Measurements from ENCODE around the gene PIGB.
"Not testable (repeated sequence)": the region's sequence is repeated elsewhere in the genome, so short reads cannot be mapped to it uniquely, and the experiment has no call there.

PIGB gene

DNA sequence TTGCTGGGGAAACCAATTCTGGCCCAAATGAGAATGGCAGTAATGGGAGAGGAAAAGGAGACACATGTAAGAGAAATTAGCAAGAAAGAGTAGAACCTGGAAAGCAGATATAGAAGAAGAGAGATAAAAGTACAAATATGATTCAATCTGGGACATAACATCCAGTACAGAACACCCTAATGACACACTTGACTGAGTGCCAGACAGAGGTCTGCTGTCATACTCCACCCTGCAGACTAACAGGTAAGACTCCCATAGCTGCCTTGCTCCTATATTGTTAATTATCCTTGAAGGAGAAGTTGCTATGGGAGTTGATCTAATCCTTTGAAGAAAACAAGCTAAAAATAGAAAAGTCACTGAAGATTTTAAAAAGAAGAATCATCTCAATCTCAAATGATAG, 68.0 kb downstream of the PIGB start:
- DNase-seq: no peak

DNA sequence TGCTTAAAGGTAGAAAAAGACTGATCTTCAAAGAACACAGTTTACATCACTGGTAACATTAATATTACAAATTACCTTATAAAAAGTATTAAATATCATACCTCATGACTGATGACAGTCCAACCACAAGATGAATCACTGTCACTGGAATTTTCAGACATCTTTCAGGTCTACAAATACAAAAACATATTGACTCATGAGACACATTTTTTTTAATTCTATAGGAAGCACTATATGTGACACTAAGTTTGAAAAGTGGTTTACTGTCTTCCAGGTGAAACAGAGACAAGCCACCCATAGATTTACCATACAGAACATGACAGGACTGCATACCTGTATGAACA, 70.2 kb downstream of the PIGB start:
- peak; percentile 41 for DNase-seq

DNA sequence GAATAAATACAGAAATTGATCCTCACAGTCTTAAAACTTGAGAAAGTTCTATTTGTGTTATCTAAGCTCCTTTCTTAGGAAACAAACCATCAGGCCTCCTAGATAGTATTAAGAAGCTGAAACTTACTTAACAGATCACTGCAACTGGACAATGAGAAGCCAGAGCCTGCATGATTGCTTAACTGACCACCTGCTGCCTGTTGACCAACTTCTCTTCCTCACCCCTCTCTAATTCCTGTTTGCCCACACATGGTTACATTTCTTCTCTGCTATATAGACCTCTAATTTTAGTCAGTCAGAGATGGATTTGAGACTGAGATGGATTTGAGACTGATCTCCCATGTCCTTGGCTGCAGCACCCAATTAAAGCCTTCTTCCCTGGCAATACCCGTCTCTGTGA, 75.7 kb downstream of the PIGB start:
- no peak for DNase-seq

DNA sequence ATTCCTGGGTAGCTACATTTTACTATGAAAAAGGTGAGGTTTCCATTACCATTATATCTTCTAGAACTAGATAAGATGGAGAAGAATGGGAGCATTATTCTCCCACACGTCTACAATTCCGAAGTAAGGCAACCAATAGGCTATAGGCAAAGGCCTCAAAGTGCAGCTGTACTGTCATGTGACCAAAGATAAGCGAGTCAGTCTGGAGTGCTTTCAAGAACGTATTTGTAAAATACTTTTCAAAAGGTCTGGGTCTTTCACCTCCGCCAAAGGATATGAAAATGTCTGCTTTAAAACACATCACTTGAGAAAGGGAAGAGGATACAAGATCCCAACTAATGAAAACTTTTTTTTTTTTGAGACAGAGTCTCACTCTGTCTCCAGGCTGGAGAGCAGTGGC, 79.2 kb downstream of the PIGB start:
- no peak for DNase-seq

DNA sequence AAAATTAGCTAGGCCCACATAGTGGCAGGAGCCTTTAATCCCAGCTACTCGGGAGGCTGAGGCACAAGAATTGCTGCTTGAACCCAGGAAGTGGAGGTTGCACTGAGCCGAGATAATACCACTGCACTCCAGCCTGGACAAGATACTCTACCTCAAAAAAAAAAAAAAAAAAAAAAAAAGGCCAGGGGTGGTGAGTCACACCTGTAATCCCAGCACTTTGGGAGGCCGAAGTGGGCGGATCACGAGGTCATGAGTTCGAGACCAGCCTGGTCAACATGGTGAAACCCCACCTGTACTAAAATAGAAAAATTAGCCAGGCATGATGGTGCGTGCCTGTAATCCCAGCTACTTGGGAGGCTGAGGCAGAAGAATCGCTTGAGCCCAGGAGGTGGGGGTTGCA, 81.0 kb downstream of the PIGB start:
- not testable (repeated sequence) for DNase-seq

DNA sequence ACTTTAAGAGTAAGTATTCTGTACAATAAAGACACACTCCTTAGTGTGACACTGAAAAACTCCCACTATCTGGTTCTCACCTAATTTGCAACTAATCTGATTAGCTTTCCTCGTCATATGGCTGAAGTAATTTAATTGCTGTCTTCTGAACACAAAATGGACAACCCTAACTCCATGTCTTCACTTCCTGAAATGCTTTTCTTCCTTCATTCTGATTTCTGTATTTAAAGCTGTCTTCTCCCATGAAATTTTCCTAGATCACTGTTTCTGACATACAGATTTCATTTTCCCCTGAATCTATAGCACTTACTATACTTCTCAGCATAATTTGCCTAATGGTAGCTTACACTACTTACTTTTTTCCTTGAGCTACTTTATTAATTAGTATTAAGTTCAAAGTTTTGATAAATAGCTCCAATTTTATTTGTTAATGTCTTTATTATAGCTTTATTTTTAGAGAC, 82.8 kb downstream of the PIGB start:
- no peak for DNase-seq

DNA sequence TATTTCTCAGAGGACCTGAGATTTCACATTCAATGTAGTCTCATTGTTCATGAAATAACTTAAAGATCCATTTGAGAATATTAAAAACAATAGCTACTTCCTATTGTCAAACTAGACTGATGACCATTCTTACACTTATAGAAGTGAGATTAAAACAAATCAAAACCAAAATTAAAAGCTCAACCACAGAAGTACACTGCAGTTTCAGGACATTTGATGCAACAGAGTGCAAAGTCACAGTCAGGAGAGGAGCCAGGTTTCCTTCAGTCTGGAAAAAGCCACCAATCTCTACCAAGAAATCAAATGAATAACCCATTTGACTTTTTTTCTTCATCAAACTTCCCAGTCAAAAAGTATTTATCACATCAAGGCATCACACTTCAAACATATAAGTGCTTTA, 83.7 kb downstream of the PIGB start:
- DNase-seq: peak; percentile 53

DNA sequence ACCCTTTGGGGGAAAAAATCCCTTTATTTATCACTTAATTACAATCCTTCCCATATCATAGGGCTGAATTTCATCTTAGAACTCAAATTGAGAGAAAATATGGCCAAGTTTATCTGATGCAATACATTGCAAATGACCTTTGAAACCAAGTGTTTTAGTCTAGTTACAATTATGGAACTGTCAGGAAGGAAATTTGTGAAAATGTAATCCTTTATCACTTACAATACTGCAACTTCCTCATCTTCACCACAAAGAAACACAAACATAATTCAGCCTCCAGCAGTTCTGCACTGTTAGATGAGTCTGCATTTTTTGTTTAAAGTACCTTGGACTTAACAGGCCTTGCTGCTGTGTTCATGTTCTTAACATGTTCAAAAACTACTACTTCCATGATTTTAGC, 84.5 kb downstream of the PIGB start:
- DNase-seq: peak; percentile 59

Data from fibroblast of upper back skin (primary cell).